K562 (cell line): ENCODE measurements around the gene ERCC1. TPM values are rescaled to one million over a fixed set of nuclear protein-coding genes. Genes with fewer than 3 reads are reported as not detected.

Source experiments
- ATAC-seq: fragments of 200-7000 bp; cut with Tn5 transposase; 3 replicates; pipeline ENCODE4 v1.9.1; 2020; ENCODE audit warnings: moderate library complexity
- BruUV-seq: library from RNA; stranded (reverse); fragments of 400-500 nt; replicated peaks from 2 replicates; lab custom pipeline; 2021; lab: Mats Ljungman, UMichigan
- CTCF ChIA-PET: fragments of 300-600 bp; formaldehyde crosslinking; extraction: SDS; loops from one replicate; lab custom pipeline; 2021; ENCODE audit warnings: low intra/inter-chr PET ratio; lab: Yijun Ruan, JAX
- POLR2A ChIA-PET: fragments of 300-600, 350-650 bp; sonication (Branson Sonifier 250); formaldehyde crosslinking; extraction: SDS; loops from one replicate; lab custom pipeline; 2021; ENCODE audit warnings: antibody characterized with exemption, inconsistent platforms; lab: Yijun Ruan, JAX
- DNase-seq, 4 experiments: peaks; one replicate each; pipeline versions ENCODE4 v3.0.0 to v3.0.0-alpha.2; 2011 to 2018; ENCODE audit warnings: low spot score in 3 of 4, mixed read lengths in 3 of 4; ENCODE audit errors: extremely low read depth in 1 of 4
- FAIRE-seq: peaks from 2 replicates; lab custom pipeline; 2011; peaks lifted over from hg19 to GRCh38; lab: Jason Lieb, UNC
- H2AFZ ChIP-seq: 2 replicates; pipeline ENCODE4 v1.6.0; 2011; ENCODE audit warnings: low read depth, low read length, control low read depth, inconsistent platforms
- H3K27ac ChIP-seq: fragments of 200-600 bp; 3 replicates; pipeline ENCODE4 v1.8.0; 2011; ENCODE audit warnings: low read depth, mild to moderate bottlenecking, control low read depth, inconsistent platforms, low read length, moderate library complexity, mixed read lengths; ENCODE audit errors: extremely low read depth
- H3K27me3 ChIP-seq, 2 experiments: fragments of 300-600 bp in 1 of 2; 2 replicates in 1 of 2; 3 replicates in 1 of 2; pipeline versions ENCODE4 v1.6.0 to v1.8.0; 2011; ENCODE audit warnings: inconsistent platforms in 2 of 2, low read length in 2 of 2, mild to moderate bottlenecking in 1 of 2, mixed read lengths in 1 of 2, moderate library complexity in 1 of 2; ENCODE audit not compliant: control insufficient read depth in 2 of 2, insufficient read depth in 2 of 2
- H3K36me3 ChIP-seq: fragments of 300-600 bp; 3 replicates; pipeline ENCODE4 v1.8.0; 2011; ENCODE audit warnings: mild to moderate bottlenecking, low read length, inconsistent platforms; ENCODE audit not compliant: control insufficient read depth, insufficient read depth
- H3K4me1 ChIP-seq, 2 experiments: fragments of 200-600 bp in 1 of 2; replicated peaks in 1 of 2; 2 replicates in 1 of 2; 3 replicates in 1 of 2; pipeline versions ENCODE4 v1.5.1 to v1.8.0; 2011; ENCODE audit warnings: inconsistent platforms in 2 of 2, low read length in 2 of 2, mild to moderate bottlenecking in 1 of 2, mixed read lengths in 1 of 2, moderate library complexity in 1 of 2; ENCODE audit not compliant: control insufficient read depth in 2 of 2, insufficient read depth in 2 of 2
- H3K4me2 ChIP-seq: 2 replicates; pipeline ENCODE4 v1.6.1; 2011; ENCODE audit warnings: low read length, control low read depth, inconsistent platforms, mixed read lengths; ENCODE audit not compliant: insufficient read depth
- H3K4me3 ChIP-seq: fragments of 200-600 bp; sonication (generic), shearing (Covaris generic); 2 replicates; pipeline ENCODE4 v1.5.1; 2016; ENCODE audit warnings: control low read depth, inconsistent platforms
- H3K79me2 ChIP-seq: fragments of 200-600 bp; 3 replicates; pipeline ENCODE4 v1.8.0; 2011; ENCODE audit warnings: low read length, inconsistent platforms; ENCODE audit not compliant: control insufficient read depth, insufficient read depth
- H3K9ac ChIP-seq, 2 experiments: 2 replicates each; pipeline versions ENCODE4 v1.6.0 to v1.6.1; 2011; ENCODE audit warnings: low read depth in 2 of 2, low read length in 2 of 2, control low read depth in 1 of 2, inconsistent platforms in 1 of 2, mild to moderate bottlenecking in 1 of 2, mixed read lengths in 1 of 2; ENCODE audit not compliant: insufficient read depth in 1 of 2
- H3K9me1 ChIP-seq: one replicate; pipeline ENCODE4 v1.6.0; 2011; ENCODE audit warnings: inconsistent platforms, mild to moderate bottlenecking, low read length, moderate library complexity; ENCODE audit not compliant: control insufficient read depth, insufficient read depth
- H3K9me3 ChIP-seq: replicated peaks from 2 replicates; pipeline ENCODE4 v1.5.1; 2011; ENCODE audit warnings: low read depth, low read length, inconsistent platforms; ENCODE audit not compliant: control insufficient read depth, insufficient read depth
- H4K20me1 ChIP-seq: replicated peaks from 2 replicates; pipeline ENCODE4 v1.6.1; 2011; ENCODE audit warnings: low read length, inconsistent platforms, mixed read lengths; ENCODE audit not compliant: control insufficient read depth, insufficient read depth
- ATF3 ChIP-seq, 2 experiments: fragments of 450-650 bp in 1 of 2; sonication (generic) in 1 of 2; formaldehyde crosslinking in 1 of 2; IDR thresholded peaks in 1 of 2; conservative IDR thresholded peaks in 1 of 2; 2 replicates each; pipeline versions ENCODE4 v1.6.1 to v1.8.1; 2016 to 2023; ENCODE audit warnings: mild to moderate bottlenecking in 2 of 2, moderate library complexity in 2 of 2, inconsistent platforms in 1 of 2, missing genetic modification reagents in 1 of 2
- BMI1 ChIP-seq: fragments of 150-350 bp; IDR thresholded peaks from 2 replicates; pipeline ENCODE4 v1.6.1; 2014; ENCODE audit warnings: low read length
- FOXM1 ChIP-seq, 2 experiments: fragments of 450-650 bp in 1 of 2; sonication (generic) in 1 of 2; formaldehyde crosslinking in 1 of 2; IDR thresholded peaks; 2 replicates each; pipeline versions ENCODE4 v1.6.1 to v1.9.0; 2017 to 2022; ENCODE audit warnings: low read depth in 2 of 2, mild to moderate bottlenecking in 2 of 2, missing genetic modification reagents in 1 of 2, moderate library complexity in 1 of 2
- GTF2A2 ChIP-seq: IDR thresholded peaks from 2 replicates; pipeline ENCODE4 v1.6.1; 2016; ENCODE audit warnings: mild to moderate bottlenecking, missing genetic modification characterization, missing compliant biosample characterization
- NFE2L1 ChIP-seq: fragments of 450-650 bp; IDR thresholded peaks from 2 replicates; pipeline ENCODE4 v1.6.1; 2016; ENCODE audit warnings: missing genetic modification characterization, low read depth, mild to moderate bottlenecking, missing compliant biosample characterization, moderate library complexity, borderline replicate concordance
- NR4A1 ChIP-seq, 2 experiments: fragments of 250-450 bp in 1 of 2; fragments of 450-650 bp in 1 of 2; sonication (Bioruptor Pico) in 1 of 2; IDR thresholded peaks; 2 replicates each; pipeline versions ENCODE4 v1.4.0 to v1.6.1; 2016 to 2020; ENCODE audit warnings: mild to moderate bottlenecking in 2 of 2, missing compliant biosample characterization in 1 of 2, missing genetic modification characterization in 1 of 2, moderate library complexity in 1 of 2
- RBFOX2 ChIP-seq: fragments of 200-400 bp; formaldehyde crosslinking; IDR thresholded peaks from 2 replicates; pipeline ENCODE4 v1.6.1; 2017; ENCODE audit warnings: low read depth, mild to moderate bottlenecking, low read length, moderate library complexity
- ZNF24 ChIP-seq: fragments of 450-650 bp; IDR thresholded peaks from 2 replicates; pipeline ENCODE4 v1.6.1; 2016
- WGBS: fragments of 100-300 bp; shearing (Covaris generic); methylation state at CpG from one replicate; pipeline ENCODE4 v1.1.6; 2016; ENCODE audit warnings: low coverage, mixed read lengths; ENCODE audit not compliant: insufficient coverage; ENCODE audit errors: missing lambda C conversion rate; 5-methylcytosine and 5-hydroxymethylcytosine counted together
- in situ Hi-C: fragments of 300-500 bp; cut with MboI; formaldehyde crosslinking; loops from 4 replicates; pipeline ENCODE4 v1.15.0; 2018; ENCODE audit warnings: inconsistent platforms, mixed read lengths
- intact Hi-C: fragments of 100-400 bp; cut with micrococcal nuclease; formaldehyde crosslinking; loops from 2 replicates; pipeline ENCODE4 v1.14.2; 2022
- polyA plus RNA-seq, 8 experiments: library from polyadenylated mRNA; depleted of rRNA in 4 of 8; stranded (reverse) in 5 of 8; unstranded in 3 of 8; fragments of >200 nt; fragmentation: Nextera tagmentation in 2 of 8; fragmentation: Illumina TruSeq in 1 of 8; extraction: Ambion mirVana in 2 of 8; extraction: Trizol in 1 of 8; gene quantifications; 2 replicates each; pipeline versions ENCODE4 v1.2.1 to v1.2.3, GENCODE V29; 2011 to 2014; ENCODE audit warnings: inconsistent platforms in 1 of 8, missing spikeins in 1 of 8
- total RNA-seq, 7 experiments: library from RNA; depleted of rRNA in 6 of 7; stranded (reverse); fragments of >200 nt in 6 of 7; fragmentation: Illumina TruSeq in 2 of 7; extraction: Trizol in 2 of 7; gene quantifications; 2 replicates each; pipeline versions ENCODE4 v1.2.1 to v1.2.3, GENCODE V29; 2011 to 2021; ENCODE audit warnings: low replicate concordance in 1 of 7

The ERCC1 gene
- total and polyA plus RNA-seq, 9 of the 15 experiments (the other 6 are each of a cell fraction or from before 2014, with no cell fraction given): 9.3 to 92.6 (median 60.0) TPM

- H3K9me3 ChIP-seq: no peaks in the 10 kb centered on the region
- H3K4me2 ChIP-seq: no peak overlapping the region
- DNase-seq: no peak
- 87% methylated on average over 6 of the region's 6 CpGs for WGBS
- peaks cover 24% of the 10 kb centered on the region for H3K79me2 ChIP-seq
- H3K9ac ChIP-seq: no peak overlapping the region; a peak in 1 of 4 replicates
- no peak for FAIRE-seq
- in situ Hi-C loops: no loop called here
- peaks cover 21 to 54% of the 10 kb centered on the region in 2 experiments; a peak in 4 of 5 replicates for H3K4me1 ChIP-seq
- TF ChIP-seq FOXM1 (IDR thresholded peaks at IDR 0.05; ENCODE audit: low read depth): no peak
- TF ChIP-seq FOXM1 (CRISPR knock-in tag; IDR thresholded peaks at IDR 0.05; ENCODE audit: low read depth): no peak
- TF ChIP-seq BMI1: no peak
- TF ChIP-seq ATF3 (IDR thresholded peaks at IDR 0.05): no peak
- TF ChIP-seq ATF3 (CRISPR knock-in tag; conservative IDR thresholded peaks at IDR 0.05): no peak
- TF ChIP-seq NR4A1 (CRISPR knock-in tag; IDR thresholded peaks at IDR 0.05): no peak
- no peak for TF ChIP-seq NR4A1 (tag; IDR thresholded peaks at IDR 0.05)
- TF ChIP-seq ZNF24: peak; percentile 94
- TF ChIP-seq NFE2L1 (tag): no peak
- no peak for TF ChIP-seq GTF2A2 (tag)
- TF ChIP-seq RBFOX2: no peak
- no peaks in the 10 kb centered on the region for H3K9me1 ChIP-seq
- H3K4me3 ChIP-seq: no peak overlapping the region
- intact Hi-C loops: no loop called here
- POLR2A ChIA-PET: interaction anchor here (0.5 to 1.4 kb wide), 3 partner anchors 15 to 65 kb away, joined by 4 to 6 read pairs (median 4); no protein-coding TSS in a partner anchor
- no peaks in the 10 kb centered on the region for H4K20me1 ChIP-seq
- H3K36me3 ChIP-seq: peaks cover 50% of the 10 kb centered on the region; the same call in 2 of the 3 replicates
- H3K27ac ChIP-seq: no peak overlapping the region
- no peak for ATAC-seq
- no peaks in the 10 kb centered on the region for H3K27me3 ChIP-seq
- BruUV-seq: no TSS peak
- H2AFZ ChIP-seq: no peak overlapping the region
- CTCF ChIA-PET: no interaction called here
Observed at GRCh38 chr19:45420871-45421270, 2.8 kb downstream of the ERCC1 start.
